SU-DHL-6 (cell line): ENCODE measurements around the gene DNAL4.

Experiments
- EZH2phosphoT487 ChIP-seq: fragments of 200-600 bp; sonication (generic), shearing (Covaris generic); conservative IDR thresholded peaks from 2 replicates; pipeline ENCODE4 v1.6.1; 2018; ENCODE audit warnings: mild to moderate bottlenecking, antibody characterized with exemption, low read length, moderate library complexity, mixed read lengths
- TF ChIP-seq, protein P1 (sequence below): fragments of 200-600 bp; sonication (generic); IDR thresholded peaks from one replicate; pipeline ENCODE4 v1.5.1; 2017; ENCODE audit warnings: antibody characterized with exemption, mild to moderate bottlenecking, low read length, moderate library complexity; ENCODE audit not compliant: insufficient read depth, poor library complexity, severe bottlenecking

- TF ChIP-seq, protein P1, sequence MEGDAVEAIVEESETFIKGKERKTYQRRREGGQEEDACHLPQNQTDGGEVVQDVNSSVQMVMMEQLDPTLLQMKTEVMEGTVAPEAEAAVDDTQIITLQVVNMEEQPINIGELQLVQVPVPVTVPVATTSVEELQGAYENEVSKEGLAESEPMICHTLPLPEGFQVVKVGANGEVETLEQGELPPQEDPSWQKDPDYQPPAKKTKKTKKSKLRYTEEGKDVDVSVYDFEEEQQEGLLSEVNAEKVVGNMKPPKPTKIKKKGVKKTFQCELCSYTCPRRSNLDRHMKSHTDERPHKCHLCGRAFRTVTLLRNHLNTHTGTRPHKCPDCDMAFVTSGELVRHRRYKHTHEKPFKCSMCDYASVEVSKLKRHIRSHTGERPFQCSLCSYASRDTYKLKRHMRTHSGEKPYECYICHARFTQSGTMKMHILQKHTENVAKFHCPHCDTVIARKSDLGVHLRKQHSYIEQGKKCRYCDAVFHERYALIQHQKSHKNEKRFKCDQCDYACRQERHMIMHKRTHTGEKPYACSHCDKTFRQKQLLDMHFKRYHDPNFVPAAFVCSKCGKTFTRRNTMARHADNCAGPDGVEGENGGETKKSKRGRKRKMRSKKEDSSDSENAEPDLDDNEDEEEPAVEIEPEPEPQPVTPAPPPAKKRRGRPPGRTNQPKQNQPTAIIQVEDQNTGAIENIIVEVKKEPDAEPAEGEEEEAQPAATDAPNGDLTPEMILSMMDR, result no peak
- TF ChIP-seq EZH2phosphoT487, result no peak
These were observed 57.7 kb downstream of the DNAL4 start for GRCh38 chr22:38736257-38736570.
